ENCODE data around the gene ST7.

The ST7 gene

GRCh38 chr7:117062300-117062699 is 109.0 kb downstream of the ST7 start:
- Mint-ChIP-seq H3K9me3 (no peaks in the 10 kb centered on the region), H3K27ac (no peak overlapping the region), H3K36me3 (ENCODE audit: low read depth) (no peaks in the 10 kb centered on the region), H3K27me3 (no peaks in the 10 kb centered on the region), H3K4me1 (peaks cover 6% of the 10 kb centered on the region), H3K4me3 (no peak overlapping the region)
- ATAC-seq, result no peak
- no peak for DNase-seq

GRCh38 chr7:117064688-117065087 is 111.4 kb downstream of the ST7 start:
- Mint-ChIP-seq H3K36me3 (ENCODE audit: low read depth) (no peaks in the 10 kb centered on the region), H3K4me1 (peaks cover 23% of the 10 kb centered on the region), H3K27ac (no peak overlapping the region), H3K27me3 (no peaks in the 10 kb centered on the region), H3K4me3 (no peak overlapping the region), H3K9me3 (no peaks in the 10 kb centered on the region)
- DNase-seq, result no peak
- ATAC-seq, result no peak

- Mint-ChIP-seq H3K4me3 (no peak overlapping the region), H3K27me3 (no peaks in the 10 kb centered on the region), H3K36me3 (ENCODE audit: low read depth) (no peaks in the 10 kb centered on the region), H3K4me1 (peaks cover 23% of the 10 kb centered on the region), H3K9me3 (no peaks in the 10 kb centered on the region), H3K27ac (no peak overlapping the region)
- DNase-seq (no peak), ATAC-seq (no peak)
Measured at GRCh38 chr7:117065571-117066150, 112.4 kb downstream of the ST7 start.

- H3K27ac Mint-ChIP-seq, result no peak overlapping the region
- no peaks in the 10 kb centered on the region for H3K27me3 Mint-ChIP-seq
- no peak for DNase-seq
- no peaks in the 10 kb centered on the region for H3K36me3 Mint-ChIP-seq (ENCODE audit: low read depth)
- ATAC-seq, result no peak
- H3K9me3 Mint-ChIP-seq, result no peaks in the 10 kb centered on the region
- H3K4me3 Mint-ChIP-seq, result no peak overlapping the region
- H3K4me1 Mint-ChIP-seq, result peaks cover 23% of the 10 kb centered on the region
Measured at GRCh38 chr7:117066668-117067067, 113.4 kb downstream of the ST7 start.

- Mint-ChIP-seq H3K36me3 (ENCODE audit: low read depth) (no peaks in the 10 kb centered on the region), H3K9me3 (no peaks in the 10 kb centered on the region), H3K4me3 (no peak overlapping the region), H3K4me1 (peaks cover 23% of the 10 kb centered on the region), H3K27me3 (no peaks in the 10 kb centered on the region), H3K27ac (no peak overlapping the region)
- ATAC-seq (no peak), DNase-seq (no peak)
Measured at GRCh38 chr7:117067340-117067739, 114.0 kb downstream of the ST7 start.

GRCh38 chr7:117068511-117069145 is 115.3 kb downstream of the ST7 start:
- DNase-seq, result no peak

GRCh38 chr7:117069379-117069778 is 116.1 kb downstream of the ST7 start:
- peaks cover 27% of the 10 kb centered on the region for H3K4me1 Mint-ChIP-seq
- H3K36me3 Mint-ChIP-seq (ENCODE audit: low read depth), result no peaks in the 10 kb centered on the region
- no peak overlapping the region for H3K4me3 Mint-ChIP-seq
- no peaks in the 10 kb centered on the region for H3K27me3 Mint-ChIP-seq
- no peak overlapping the region for H3K27ac Mint-ChIP-seq
- DNase-seq (no peak), ATAC-seq (no peak)
- no peaks in the 10 kb centered on the region for H3K9me3 Mint-ChIP-seq

More at GRCh38 chr7:117068511-117069145, 115.3 kb downstream of the ST7 start:
- Mint-ChIP-seq H3K4me3 (no peak overlapping the region), H3K27me3 (no peaks in the 10 kb centered on the region), H3K36me3 (ENCODE audit: low read depth) (no peaks in the 10 kb centered on the region), H3K9me3 (no peaks in the 10 kb centered on the region), H3K4me1 (peaks cover 27% of the 10 kb centered on the region), H3K27ac (no peak overlapping the region)
- ATAC-seq, result no peak

- Mint-ChIP-seq H3K36me3 (ENCODE audit: low read depth) (no peaks in the 10 kb centered on the region), H3K4me1 (peaks cover 27% of the 10 kb centered on the region), H3K27ac (no peak overlapping the region), H3K27me3 (no peaks in the 10 kb centered on the region), H3K4me3 (no peak overlapping the region), H3K9me3 (peaks cover 5% of the 10 kb centered on the region)
- DNase-seq, result no peak
- ATAC-seq, result no peak
Measured at GRCh38 chr7:117071551-117071950, 118.2 kb downstream of the ST7 start.

GRCh38 chr7:117072620-117073118 is 119.4 kb downstream of the ST7 start:
- ATAC-seq (no peak), DNase-seq (no peak)
- H3K27ac Mint-ChIP-seq, result no peak overlapping the region
- no peak overlapping the region for H3K4me3 Mint-ChIP-seq
- H3K9me3 Mint-ChIP-seq, result peaks cover 5% of the 10 kb centered on the region
- H3K27me3 Mint-ChIP-seq, result no peaks in the 10 kb centered on the region
- H3K4me1 Mint-ChIP-seq, result peaks cover 17% of the 10 kb centered on the region
- H3K36me3 Mint-ChIP-seq (ENCODE audit: low read depth), result no peaks in the 10 kb centered on the region

GRCh38 chr7:117074378-117074777 is 121.1 kb downstream of the ST7 start:
- Mint-ChIP-seq H3K4me3 (no peak overlapping the region), H3K4me1 (peaks cover 5% of the 10 kb centered on the region), H3K9me3 (peaks cover 5% of the 10 kb centered on the region), H3K36me3 (ENCODE audit: low read depth) (no peaks in the 10 kb centered on the region), H3K27ac (no peak overlapping the region), H3K27me3 (no peaks in the 10 kb centered on the region)
- DNase-seq (no peak), ATAC-seq (no peak)

GRCh38 chr7:117075934-117076333 is 122.6 kb downstream of the ST7 start:
- Mint-ChIP-seq H3K4me1 (peaks cover 4% of the 10 kb centered on the region), H3K9me3 (peaks cover 5% of the 10 kb centered on the region), H3K36me3 (ENCODE audit: low read depth) (no peaks in the 10 kb centered on the region), H3K4me3 (no peak overlapping the region), H3K27ac (no peak overlapping the region), H3K27me3 (no peaks in the 10 kb centered on the region)
- DNase-seq (no peak), ATAC-seq (no peak)

GRCh38 chr7:117076426-117076943 is 123.2 kb downstream of the ST7 start:
- H3K4me1 Mint-ChIP-seq, result peaks cover 4% of the 10 kb centered on the region
- H3K27me3 Mint-ChIP-seq, result no peaks in the 10 kb centered on the region
- no peak overlapping the region for H3K4me3 Mint-ChIP-seq
- DNase-seq (no peak), ATAC-seq (no peak)
- peaks cover 5% of the 10 kb centered on the region for H3K9me3 Mint-ChIP-seq
- no peak overlapping the region for H3K27ac Mint-ChIP-seq
- H3K36me3 Mint-ChIP-seq (ENCODE audit: low read depth), result no peaks in the 10 kb centered on the region

- Mint-ChIP-seq H3K36me3 (ENCODE audit: low read depth) (no peaks in the 10 kb centered on the region), H3K27ac (no peak overlapping the region), H3K4me1 (peaks cover under 1% of the 10 kb centered on the region), H3K9me3 (peaks cover 5% of the 10 kb centered on the region), H3K4me3 (no peak overlapping the region), H3K27me3 (no peaks in the 10 kb centered on the region)
- DNase-seq, result no peak
- ATAC-seq, result no peak
Measured at GRCh38 chr7:117077658-117078057, 124.4 kb downstream of the ST7 start.

GRCh38 chr7:117082647-117083046 is 129.3 kb downstream of the ST7 start:
- Mint-ChIP-seq H3K27ac (no peak overlapping the region), H3K4me1 (peaks cover 20% of the 10 kb centered on the region), H3K4me3 (no peak overlapping the region), H3K36me3 (ENCODE audit: low read depth) (no peaks in the 10 kb centered on the region), H3K9me3 (no peaks in the 10 kb centered on the region), H3K27me3 (no peaks in the 10 kb centered on the region)
- no peak for DNase-seq
- no peak for ATAC-seq

GRCh38 chr7:117083648-117084047 is 130.3 kb downstream of the ST7 start:
- Mint-ChIP-seq H3K27me3 (no peaks in the 10 kb centered on the region), H3K4me1 (peaks cover 27% of the 10 kb centered on the region), H3K27ac (no peak overlapping the region), H3K4me3 (no peak overlapping the region), H3K9me3 (no peaks in the 10 kb centered on the region), H3K36me3 (ENCODE audit: low read depth) (no peaks in the 10 kb centered on the region)
- DNase-seq, result no peak
- ATAC-seq, result no peak
